ENCODE data around the gene UBIAD1.
"Not testable (repeated sequence)": the region's sequence is repeated elsewhere in the genome, so short reads cannot be mapped to it uniquely, and the experiment has no call there.

Gene UBIAD1

DNA sequence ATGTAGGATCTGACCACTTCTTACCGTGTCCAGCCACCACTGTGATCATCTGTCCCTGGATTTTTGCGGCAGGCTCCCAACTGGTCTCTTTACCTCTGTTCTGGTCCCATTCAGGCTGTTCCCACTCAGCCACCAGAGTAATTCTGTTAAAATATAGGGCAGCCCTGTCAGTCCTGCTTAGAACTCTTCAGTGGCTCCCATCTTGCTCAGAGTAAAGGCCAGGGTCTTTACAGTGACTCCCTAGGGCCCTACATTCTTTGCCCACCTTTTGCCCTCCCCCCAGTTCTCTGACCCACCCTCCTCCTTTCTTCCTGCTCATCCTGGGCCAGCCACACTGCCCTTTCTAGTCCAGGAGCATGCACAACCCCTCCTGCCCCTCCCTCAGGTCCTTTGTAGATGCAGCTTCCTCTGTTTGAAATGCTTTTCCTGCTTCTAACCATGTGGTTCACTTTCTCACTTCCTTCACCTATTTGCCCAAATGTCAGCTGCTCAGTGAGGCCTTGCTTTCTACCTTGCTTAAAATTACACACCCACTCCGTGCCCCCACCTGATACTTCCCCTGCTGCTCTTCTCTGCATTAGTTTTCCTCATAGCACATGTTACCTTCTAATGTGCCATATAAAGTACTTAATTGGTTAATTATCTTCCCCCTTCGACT lies 7.8 kb downstream of the UBIAD1 start:
- FAIRE-seq: no peak

DNA sequence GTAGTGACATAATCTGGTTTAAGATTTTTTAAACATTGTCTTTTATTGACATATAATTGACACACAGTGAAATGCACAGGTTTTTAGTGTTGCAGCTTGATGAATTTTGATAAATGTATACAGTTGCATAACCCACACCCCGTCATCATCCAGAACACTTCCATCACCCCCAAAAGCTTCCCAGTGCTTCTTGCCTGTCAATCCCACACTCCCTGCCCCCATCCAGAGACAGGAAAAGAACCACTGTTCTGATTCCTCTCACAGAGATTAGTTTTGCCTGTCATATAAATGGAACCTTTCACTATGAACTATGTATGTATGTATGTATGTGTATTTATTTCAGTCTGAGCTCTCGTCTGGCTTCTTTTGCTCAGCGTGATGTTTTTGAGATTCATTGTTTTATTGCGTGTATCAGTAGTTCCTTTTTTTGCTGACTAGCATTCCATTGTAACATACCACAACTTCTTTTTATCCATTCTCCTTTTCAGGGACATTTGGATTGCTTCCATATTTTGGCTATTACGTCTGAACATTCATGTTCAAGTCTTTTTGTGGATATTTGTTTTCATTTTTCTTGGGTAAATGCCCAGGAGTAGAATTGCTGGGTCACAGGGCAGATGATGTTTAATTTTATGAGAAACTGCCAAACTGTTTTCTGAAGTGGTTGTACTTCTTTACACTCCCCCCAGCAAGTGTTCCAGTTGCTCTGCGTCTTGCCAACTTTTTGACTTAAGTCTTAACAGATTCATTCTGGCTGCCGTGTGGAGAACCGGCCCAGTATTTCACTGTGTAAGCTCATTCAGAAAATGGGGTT lies 8.7 kb downstream of the UBIAD1 start:
- FAIRE-seq: peak; percentile 41

DNA sequence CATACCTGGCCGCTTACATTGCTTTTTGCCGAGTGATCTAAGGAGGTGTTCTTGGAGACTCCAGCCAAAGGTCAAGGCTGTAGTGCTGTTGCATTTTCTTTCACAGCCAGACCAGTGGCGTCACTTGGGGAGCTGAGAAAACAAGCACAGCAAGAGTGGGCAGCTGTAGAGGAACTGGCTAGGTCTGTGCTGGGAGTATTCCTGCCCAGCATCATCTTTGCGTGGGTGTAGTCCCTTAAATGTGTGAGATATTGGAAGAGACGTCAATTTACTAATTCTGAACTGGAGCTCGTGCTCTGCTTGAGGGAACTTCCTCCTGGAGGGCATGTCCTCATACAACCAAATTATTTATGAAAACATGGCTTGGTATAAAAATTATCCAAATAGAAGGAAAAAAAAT lies 10.2 kb downstream of the UBIAD1 start:
- FAIRE-seq: no peak

DNA sequence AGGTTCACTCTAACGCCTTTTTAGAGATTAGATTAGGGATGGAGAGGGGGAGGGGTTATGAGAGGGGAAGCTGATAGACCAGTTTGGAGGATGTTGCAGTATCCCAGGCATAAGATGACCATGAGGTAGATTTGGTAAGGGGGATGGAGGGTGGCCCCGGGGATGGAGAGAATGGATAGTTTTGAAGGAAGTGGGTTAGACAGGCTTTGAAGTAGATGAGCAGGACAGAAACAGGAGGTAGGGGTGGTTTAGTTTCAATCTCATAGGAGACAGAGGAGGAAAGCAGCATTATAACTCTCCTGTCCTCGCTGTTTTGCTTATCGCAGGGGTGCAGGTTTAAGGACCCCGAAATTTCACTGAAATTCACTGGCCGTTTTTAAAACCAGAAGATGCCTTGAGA lies 11.8 kb downstream of the UBIAD1 start:
- FAIRE-seq: no peak

DNA sequence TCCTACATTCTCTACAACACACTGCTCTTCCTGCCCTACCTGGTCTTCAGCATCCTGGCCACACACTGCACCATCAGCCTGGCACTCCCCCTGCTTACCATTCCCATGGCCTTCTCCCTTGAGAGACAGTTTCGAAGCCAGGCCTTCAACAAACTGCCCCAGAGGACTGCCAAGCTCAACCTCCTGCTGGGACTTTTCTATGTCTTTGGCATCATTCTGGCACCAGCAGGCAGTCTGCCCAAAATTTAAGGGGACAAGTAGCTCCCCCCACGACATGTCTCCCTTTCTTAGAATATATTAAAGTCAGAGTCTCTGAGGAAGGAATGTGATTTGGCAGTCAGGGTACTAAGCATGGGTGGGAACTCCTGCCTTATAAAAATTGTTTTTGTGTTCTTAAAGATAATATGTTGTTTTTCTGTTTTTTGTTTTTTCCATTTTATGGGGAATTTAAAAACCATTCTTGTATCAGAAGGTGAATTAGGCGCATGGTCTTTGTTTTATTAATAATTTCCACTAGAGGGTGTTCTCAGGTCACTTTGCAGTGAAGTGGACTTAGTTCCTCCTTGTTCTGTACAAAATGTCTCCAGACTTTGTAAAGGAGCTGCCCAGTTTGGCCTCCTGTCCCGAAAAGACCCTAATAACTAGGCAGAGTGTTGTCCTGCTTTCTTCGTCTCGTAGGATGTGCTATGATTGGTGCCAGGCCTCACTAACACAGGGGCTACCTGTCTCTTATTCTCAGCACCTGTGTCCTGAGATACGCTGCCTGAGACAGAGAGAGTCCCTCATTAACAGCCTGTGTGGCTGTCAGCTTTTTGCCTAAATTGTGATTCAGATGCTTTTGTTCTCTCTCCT lies 13.1 kb downstream of the UBIAD1 start:
- no peak for FAIRE-seq

DNA sequence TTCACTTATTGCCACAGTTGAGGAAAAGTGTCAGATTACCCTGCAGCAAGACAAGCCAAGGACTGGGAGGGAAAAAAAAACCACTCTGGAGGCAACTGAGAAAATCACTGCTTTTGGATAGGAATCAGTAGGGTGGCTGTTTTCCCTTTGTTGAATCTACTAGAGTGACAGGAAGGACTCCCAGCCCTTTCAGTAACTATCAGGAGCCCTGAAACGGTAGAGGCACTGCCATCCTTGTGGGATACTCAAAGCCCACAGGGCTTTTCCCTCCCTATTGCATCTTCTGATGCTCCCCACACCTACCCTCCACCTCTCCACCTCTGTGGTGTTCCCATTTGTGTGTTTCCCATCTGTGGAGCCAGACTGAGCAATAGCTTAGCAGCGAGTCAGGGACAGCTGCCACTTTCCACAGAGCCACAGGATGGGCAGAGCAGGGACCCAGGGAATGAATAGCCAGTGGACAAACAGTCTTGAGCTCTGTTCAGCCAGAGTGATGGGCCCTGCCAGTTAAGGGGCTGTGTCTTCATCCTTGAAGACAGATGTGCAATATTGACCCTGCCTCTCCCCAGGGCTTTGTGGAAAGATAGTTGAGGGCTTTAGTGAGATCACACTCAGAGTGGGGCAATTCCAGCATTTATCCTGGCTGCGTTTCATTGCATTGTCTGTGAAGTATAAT lies 13.9 kb downstream of the UBIAD1 start:
- no peak for FAIRE-seq

DNA sequence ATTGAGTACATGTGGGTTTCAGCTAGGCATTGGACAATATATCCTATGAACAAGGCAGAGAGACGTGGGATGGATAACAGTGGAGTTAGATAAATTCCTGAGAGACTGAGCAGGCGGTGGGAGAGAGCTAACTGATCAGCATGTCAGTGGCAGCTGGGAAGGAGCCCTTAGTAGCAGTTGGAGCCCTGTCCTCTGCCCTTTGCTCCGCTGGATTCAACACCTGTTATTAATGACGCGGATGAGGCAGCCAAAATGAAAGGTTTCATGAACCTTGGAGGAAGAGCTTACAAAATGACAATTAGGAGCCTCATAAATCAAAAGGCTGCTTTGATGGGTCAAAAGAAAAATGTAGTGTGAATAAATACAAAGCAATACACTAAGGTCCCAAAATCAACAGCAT lies 16.1 kb downstream of the UBIAD1 start:
- FAIRE-seq: no peak

DNA sequence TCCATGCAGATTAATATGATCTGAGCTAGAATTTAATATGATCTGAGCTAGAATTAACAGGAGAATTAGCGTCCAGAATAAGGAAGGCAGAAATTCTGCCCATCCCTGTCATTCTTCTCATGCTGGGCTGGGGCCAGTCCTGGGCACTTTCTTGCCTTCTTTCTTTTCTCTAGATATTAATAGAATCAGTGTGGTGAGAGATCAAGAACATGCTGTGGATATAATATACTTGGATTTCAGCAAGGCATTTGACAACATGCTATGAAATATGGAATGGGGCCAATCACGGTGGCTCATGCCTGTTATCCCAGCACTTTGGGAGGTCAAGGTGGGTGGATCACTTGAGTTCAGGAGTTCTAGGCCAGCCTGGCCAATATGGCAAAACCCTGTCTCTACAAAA lies 18.1 kb downstream of the UBIAD1 start:
- FAIRE-seq: no peak

DNA sequence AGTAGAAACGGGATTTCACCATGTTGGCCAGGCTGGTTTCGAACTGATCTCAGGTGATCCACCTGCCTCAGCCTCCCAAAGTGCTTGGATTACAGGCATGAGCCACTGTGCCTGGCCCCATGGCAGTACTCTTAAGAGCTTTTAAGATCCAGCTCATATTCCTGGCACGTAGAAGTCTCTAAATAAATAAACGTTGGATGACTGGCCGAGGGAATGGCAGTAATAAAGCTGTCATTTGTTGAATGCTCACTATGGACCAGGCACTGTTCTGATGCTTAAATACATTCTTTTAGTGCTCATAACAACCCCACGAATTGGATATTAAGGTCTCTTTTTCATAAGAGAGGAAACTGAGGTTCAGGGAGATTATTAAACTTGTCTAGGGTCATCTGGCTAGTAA lies 20.9 kb downstream of the UBIAD1 start:
- FAIRE-seq: no peak

DNA sequence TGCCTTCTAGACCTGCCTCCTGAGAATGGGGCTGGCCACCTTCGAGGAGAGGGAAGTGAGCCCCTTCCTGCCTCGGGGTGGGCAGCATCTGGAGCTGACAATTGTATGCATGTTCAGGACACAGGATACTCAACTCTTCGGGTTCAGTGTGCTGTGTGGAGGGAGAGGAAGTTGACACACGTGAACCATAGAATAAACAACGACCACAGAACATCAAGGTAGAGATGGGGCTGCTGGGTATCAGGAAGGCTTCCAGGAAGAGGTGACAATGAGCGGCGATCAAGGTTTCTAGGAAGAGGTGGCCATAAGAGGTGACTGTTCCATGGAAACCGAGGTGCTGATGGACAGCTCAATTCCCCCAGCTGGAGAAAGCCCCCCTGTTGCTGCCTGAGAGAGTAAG lies 22.0 kb downstream of the UBIAD1 start:
- FAIRE-seq: no peak

DNA sequence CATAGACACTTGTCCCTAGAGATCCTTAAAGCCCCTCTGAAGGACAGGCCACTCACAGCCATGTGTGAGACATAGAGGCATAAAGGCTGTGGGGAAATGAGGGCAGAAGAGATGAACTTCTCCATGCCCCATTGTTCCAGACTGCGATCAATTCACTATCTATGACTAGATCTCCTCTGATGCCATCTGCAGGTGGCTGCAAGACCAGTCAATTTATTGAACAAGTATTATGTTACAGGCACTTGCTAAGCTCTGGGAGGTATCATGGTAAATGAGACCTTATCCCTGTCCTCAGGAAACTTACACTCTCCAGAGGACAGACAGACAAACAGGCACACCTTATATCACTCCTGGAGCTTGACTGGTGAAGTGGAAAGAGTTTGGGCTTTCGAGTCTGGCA lies 22.9 kb downstream of the UBIAD1 start:
- no peak for FAIRE-seq

DNA sequence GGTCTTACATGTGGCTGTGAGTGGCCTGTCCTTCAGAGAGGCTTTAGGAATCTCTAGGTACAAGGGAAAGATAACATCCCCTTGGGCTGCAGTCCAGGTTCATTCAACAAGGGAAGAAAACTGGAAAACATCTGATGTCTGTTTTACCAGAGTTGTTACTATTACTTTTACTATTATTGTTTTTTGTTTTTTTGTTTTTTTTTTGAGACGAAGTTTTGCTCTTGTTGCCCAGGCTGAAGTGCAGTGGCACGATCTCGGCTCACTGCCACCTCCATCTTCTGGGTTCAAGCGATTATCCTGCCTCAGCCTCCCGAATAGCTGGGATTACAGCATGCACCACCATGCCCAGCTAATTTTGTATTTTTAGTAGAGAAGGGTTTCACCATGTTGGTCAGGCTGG lies 24.8 kb downstream of the UBIAD1 start:
- not testable (repeated sequence) for FAIRE-seq

DNA sequence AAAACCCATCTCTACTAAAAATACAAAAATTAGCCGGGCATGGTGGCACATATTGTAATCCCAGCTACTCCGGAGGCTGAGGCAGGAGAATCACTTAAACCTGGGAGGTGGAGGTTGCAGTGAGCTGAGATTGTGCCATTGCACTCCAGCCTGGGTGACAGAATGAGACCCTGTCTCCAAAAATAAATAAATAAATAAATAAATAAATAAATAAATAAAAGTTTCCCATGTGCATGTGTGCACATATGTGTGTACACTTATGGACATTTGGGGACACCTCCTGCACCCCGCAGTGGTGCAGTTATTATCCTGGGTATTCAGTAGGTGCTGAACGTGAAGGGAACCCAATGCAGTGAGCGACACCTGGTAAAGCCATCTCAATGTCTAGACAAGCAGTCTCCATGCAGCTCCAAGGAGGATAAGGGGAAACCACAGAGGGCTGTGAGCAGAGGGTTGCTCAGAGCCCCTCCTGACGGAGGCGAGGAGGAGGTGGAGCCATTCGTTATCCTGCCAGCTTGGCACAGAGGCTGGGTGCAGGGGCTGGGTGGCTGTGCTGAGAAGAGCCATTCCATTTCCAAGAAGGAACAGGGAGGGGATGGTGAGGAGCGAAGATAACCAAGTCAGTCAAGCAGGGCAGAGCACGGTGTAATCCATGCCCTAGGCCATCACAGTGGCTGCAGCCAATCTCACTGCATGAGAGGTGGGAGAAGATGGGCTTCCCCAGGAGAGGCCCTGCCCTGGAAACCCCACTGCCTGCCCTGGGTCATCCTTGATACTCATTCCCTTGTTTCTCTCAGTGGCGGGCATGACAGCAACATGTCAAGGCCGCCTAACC lies 25.6 kb downstream of the UBIAD1 start:
- no peak for FAIRE-seq

DNA sequence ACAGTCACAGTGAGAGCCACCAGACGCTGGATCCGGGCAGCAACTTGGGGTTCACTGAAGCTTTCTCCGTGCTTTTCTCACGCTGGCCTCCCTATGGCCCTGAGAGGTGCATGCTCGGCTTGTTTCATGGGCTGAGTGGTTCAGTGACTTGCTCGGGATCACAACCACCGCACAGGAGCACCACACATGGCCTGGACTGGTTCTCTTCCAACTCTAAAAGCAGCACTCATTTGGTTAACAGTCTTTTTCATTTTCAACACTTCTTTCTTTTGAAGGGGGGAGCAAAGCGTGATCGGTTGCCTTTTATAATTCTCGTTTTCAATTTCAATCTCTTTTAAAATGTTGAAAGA lies 26.2 kb downstream of the UBIAD1 start:
- FAIRE-seq: no peak

DNA sequence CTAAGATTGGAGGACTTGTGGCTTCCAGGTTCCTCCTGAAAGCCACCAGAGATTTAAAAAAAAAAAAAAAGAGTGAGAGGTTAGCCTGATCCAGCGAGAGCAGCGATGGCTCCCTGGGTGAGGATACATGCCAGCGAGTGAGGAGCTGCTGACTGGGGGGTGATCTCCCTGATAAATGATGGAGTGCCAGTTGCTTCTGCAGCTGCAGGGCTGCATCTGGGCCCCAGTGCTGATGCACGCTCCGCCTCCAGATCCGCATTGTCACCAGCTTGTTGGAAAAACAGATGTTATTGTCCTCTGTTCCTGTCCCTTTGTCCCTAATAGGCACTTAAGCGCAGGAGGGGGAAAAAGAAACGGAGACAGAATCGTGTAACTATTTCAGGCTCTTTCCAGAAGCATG lies 28.6 kb downstream of the UBIAD1 start:
- no peak for FAIRE-seq

DNA sequence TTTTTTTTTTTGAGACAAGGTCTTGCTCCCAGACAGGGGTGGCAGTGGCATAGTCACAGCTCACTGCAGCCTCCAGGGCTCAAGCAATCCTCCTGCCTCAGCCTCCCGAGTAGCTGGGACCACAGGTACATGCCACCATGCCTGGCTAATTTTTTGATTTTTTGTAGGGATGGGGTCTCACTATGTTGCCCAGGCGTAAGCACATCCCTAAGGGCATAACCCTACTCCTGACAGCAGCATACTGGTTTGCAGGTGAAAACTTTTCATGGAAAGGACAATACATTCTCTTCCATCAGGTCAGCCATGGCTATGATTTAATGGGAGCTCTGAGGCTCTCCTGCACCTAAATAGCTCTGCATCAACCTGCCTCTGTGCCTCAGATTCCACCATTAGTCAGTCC lies 29.4 kb downstream of the UBIAD1 start:
- FAIRE-seq: no peak

DNA sequence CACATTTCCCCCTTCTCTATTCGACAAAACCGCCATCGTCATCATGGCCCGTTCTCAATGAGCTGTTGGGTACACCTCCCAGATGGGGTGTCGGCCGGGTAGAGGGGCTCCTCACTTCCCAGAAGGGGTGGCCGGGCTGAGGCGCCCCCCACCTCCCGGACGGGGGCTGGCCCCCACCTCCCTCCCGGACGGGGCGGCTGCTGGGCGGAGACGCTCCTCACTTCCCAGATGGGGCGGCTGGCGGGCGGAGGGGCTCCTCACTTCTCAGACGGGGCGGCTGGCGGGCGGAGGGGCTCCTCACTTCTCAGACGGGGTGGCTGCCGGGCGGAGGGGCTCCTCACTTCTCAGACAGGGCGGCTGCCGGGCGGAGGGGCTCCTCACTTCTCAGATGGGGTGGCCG lies 32.5 kb downstream of the UBIAD1 start:
- not testable (repeated sequence) for FAIRE-seq

DNA sequence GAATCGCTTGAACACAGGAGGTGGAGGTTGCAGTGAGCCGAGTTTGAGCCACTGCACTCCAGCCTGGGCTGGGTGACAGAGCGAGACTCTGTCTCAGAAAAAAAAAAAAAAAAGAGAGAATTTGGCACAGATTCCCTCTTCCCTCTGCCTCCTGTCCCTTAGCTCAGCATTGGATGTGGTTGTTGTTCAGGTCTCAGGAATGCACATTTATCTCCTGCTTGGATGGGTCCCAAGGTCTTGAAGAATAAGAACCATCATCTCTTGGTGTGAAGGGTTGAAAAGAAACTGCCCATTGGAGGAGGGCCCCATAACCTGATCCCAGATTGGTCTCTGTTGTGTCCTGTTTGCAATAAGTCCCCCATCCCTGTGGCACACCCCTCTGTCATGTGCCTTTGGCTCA lies 34.9 kb downstream of the UBIAD1 start:
- no peak for FAIRE-seq

DNA sequence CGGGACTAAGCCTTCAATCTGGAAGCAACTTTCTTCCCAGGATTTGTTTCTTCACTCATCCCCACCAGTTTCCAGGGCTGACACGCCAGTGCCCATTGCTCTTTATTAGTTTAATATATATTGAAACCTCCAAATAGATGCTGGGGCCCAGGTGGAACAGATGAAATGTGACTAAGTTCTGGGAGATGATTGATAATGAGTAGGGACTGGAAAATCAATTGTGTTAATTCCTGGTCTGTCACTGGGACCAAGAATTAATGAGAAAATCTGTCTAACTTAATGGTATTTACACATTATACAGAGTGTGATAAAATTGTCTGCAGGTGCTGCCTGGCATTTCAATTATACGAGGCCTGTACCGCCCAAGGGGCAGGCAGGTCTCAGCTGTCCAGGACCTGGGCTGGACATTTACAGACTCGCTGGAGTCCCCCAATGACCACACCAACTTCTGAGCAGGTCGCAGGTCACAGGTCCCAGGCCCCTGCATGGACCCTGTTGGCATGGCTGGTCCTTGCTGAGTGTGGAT lies 35.8 kb downstream of the UBIAD1 start:
- FAIRE-seq: no peak

DNA sequence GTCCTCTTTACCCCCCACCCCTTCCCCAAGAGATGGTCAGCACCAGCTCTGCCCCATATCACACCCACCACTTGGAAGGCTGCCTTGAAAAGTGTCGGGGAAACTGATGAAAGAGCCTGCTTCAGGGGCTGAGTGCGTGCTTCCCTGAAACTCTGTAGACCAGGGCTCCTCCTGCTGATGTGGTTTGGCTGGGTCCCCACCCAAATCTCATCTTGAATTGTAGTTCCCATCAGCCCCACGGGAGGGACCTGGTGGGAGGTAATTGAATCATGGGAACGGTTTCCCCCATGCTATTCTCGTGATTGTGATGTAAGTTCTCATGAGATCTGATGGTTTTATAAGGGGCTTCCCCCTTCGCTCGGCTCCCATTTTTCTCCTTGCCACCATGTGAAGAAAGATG lies 36.4 kb downstream of the UBIAD1 start:
- FAIRE-seq: no peak

DNA sequence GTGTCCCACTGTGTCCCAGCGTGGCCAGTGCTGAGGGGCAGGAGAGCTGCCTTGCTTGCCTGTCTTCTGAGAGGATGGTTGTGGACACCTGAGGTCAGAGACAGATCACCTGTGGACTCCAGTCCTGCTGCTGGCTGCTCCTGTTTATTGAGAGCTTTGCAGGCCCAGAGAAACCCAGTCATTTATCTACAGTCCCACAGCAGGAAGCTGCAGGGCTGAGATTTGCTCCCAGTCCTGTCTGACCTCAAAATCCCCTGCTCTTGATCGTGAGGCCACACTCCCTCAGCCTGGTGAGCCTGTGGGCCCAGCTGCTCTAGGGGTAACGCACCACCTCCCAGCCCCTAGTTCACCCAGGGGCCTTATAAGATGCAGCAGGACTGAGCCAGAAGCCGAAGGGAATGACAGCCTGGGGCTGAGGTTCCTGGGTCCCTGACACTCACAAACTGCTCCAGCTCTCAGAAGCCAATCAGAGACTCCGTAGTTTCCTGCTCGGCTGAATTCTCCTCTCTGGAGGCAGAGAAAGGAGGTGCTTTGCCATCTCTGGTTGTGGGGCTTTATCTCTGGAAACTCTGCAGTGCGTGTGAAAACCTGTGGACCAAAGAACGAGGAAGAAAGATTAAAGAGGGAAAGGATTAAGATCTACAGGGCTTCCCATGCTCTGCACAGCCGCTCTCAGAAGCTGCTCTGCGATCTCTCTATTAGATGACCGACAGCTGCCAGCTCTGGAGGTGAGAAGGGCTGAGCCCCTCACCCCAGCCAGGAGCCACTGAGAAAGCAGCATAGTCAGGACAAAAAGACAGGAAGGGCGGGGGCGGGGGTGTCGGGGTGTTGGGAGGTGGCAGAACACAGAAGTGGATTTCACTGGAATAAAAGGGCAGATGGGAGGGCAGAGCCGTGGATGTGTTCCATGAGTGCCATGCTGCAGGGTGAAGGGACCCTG lies 39.1 kb downstream of the UBIAD1 start:
- FAIRE-seq: no peak

All from islet of Langerhans (tissue), 1 donor.